Left renal cortex interstitium (tissue), 4 donors: Measurements from ENCODE around the gene WDSUB1. TPM values are rescaled to one million over a fixed set of nuclear protein-coding genes. Genes with fewer than 3 reads are reported as not detected.

Experiments used
- DNase-seq, 4 donors: peaks; one replicate each; pipeline ENCODE4 v3.0.0-alpha.2; 2013; ENCODE audit warnings: low read depth in 4 of 4, low spot score in 2 of 4, missing footprints in 1 of 4
- polyA plus RNA-seq, 4 donors: library from polyadenylated mRNA; unstranded; fragments of 120-200 nt; gene quantifications; one replicate each; pipeline ENCODE4 v1.2.1, GENCODE V29; 2013; ENCODE audit not compliant: insufficient read length in 4 of 4

Gene WDSUB1, protein sequence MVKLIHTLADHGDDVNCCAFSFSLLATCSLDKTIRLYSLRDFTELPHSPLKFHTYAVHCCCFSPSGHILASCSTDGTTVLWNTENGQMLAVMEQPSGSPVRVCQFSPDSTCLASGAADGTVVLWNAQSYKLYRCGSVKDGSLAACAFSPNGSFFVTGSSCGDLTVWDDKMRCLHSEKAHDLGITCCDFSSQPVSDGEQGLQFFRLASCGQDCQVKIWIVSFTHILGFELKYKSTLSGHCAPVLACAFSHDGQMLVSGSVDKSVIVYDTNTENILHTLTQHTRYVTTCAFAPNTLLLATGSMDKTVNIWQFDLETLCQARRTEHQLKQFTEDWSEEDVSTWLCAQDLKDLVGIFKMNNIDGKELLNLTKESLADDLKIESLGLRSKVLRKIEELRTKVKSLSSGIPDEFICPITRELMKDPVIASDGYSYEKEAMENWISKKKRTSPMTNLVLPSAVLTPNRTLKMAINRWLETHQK
- polyA plus RNA-seq, result 10 to 100 TPM; 24.5 to 32.9 (median 29.7) TPM

DNA sequence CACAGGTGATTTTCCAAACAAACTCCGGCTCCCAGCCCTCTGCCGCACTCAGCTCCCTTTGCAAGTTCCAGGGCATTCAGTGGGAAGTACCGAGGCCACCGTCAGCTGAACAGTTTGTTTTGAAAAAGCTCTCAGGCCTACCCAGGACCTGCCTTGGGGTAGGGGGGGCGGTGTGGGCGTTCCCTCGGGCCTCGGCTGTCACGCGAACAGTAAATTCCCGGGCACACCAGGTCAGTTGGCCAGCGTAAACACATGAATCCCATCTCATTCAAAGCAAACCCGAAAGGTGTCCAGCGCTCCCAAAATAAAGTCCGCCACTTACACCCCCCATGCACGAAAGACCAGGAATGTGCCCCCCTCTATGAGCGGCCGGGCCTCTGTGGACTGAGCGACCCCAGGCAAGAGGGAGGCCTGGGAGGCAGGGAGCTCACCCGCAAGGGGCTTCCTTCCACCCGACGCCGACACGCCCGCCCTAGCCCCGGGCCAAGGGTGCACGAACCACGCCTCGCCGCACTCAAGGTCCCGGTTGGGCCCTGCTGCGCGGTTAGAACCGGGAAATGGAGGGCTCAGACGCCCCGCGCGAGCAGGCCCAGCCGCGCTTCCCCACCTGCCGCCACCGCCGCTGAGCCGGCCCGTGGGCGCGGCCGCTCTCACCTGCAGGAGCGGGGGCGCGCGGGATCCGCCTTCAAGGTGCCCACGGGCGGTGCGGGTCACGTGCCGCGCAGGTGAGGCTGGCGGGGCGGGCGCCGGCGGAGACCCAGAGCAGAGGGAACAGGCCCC is at the start of gene WDSUB1:
Gene WDSUB1, minus strand, starts transcription at position 775 of the 780 bp plus-strand sequence. CDS start 3,634 bp downstream, outside the sequence.
- peak; percentile 42 to 56 (median 48) for DNase-seq

DNA sequence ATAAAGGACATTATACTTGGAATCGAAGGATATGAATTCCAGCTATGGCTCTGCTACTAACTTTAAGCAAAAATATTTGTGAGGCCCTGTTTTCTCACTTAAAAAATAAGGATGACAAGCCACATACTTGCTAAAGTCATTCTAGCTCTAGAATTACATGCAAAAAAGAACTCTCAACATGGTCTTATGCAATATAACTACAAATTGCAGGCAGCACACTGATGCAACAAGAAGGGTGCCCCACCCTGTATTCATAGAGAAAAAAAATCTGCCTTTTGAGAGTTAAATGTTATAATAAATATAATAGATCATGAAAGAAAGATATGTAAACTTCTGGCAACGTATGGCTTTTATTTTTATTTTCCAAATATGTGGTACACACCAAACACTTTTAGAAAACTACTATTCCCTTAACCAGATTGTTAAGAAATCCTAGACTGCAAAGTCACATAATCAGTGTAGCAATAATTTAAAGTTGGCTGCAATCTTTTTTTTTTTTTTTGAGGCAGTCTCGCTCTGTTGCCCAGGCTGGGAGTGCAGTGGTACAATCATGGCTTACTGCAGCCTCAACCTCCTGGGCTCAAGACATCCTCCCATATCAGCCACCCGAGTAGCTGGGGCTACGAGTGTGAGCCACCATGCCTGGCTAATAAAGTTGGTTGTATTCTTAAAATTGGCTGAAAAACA is 40.2 kb upstream of the WDSUB1 start:
- DNase-seq, result no peak

DNA sequence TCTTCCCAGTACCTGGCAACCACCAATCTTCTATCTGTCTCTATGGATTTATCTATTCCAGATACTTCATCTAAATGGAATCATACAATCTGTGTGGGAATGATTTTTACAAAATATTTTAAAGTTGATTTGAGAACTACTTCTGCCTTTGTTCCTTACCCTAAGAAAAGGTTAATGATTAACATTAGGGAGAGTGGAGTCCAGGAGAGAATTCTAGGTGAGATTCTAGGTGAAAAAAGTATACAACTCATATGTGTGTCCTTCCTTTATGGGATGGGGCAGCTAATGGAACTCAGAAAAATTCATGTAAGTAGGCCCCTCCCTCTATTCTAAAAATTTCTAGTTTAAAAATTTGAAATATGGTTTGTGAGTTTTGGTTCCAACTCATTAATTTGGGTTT is 35.9 kb upstream of the WDSUB1 start:
- no peak for DNase-seq

DNA sequence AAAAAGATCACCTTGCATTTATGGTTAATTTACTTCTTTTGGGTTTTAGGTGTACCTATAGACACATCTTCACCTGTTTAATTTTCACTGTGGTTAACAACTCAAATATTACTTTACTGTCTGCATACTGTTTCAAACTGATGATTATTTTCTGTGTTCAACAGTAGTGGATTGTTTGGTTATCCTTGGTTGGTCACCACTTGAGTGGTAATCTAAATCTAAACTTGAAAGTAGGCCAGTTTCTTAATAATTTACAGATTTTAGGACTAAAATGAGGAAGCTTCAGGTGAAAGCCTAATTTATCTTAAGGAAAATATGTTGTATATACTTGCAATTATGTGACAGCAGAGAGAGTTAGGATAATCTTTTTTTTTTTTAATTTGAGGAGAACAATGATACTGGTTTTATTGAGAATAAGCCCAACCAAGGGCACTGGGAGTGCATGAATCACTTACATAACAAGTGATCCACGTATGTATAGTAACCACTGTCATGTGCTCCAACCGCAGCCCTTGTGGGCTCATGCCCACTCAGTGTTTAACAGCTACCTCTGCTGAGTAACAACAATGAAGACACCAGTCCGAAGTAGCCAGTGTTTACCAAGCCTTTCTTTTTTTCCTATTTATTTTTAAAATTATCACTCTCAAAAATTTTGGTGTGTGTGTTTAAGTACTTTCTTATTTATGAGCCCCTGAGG is 31.0 kb upstream of the WDSUB1 start:
- no peak for DNase-seq

DNA sequence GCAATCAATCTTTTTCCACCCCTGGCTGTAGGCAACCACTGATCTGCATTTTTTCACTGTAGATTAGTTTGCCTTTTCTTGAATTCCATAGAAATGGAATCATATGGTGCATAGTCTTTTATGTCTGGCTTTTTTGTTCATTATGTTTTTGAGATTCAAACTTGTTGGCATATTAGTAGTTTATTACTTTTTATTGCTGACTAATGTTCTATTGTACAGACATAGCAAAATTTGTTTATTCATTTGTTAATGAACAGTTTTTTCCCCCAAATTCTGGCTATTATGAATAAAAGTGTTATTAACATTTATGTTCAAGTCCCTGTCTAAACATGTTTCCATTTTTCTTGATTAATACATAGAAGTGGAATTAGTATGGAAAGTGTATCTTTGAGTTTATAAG is 21.4 kb upstream of the WDSUB1 start:
- no peak for DNase-seq

DNA sequence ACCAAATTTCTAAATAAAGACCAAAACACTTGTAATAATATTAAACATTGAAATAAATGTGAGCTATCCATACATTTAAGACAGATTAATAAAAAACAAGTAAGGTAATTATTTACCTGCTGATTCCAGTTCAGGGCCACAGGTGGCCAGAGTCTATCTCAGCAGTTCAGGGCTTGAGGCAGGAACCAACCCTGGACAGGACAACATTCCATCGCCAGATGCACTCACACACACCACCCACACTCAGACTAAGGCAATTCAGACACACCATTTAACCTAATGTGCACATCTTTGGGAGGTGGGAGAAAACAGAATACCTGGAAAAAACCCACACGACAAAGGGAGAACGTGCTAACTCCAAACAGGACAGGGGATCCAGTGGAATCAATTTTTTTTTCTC is 14.1 kb upstream of the WDSUB1 start:
- DNase-seq, result no peak

DNA sequence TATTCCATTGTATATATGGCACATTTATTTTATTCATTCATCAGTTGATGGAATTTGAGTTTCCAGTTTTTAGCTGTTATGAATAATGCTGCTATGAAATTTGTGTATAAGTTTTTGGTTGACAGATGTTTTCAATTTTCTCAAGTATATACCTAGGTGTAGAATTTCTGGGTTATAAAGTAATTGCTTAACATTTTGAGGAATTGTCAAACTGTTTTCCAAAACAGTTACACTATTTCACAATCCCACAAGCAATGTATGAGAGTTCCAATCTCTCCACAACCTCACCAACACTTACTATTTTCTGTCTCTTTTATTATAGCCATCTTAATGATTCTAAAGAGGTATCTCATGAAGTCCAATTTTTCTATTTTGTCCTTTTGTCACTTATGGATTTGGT is 12.5 kb upstream of the WDSUB1 start:
- DNase-seq, result no peak

DNA sequence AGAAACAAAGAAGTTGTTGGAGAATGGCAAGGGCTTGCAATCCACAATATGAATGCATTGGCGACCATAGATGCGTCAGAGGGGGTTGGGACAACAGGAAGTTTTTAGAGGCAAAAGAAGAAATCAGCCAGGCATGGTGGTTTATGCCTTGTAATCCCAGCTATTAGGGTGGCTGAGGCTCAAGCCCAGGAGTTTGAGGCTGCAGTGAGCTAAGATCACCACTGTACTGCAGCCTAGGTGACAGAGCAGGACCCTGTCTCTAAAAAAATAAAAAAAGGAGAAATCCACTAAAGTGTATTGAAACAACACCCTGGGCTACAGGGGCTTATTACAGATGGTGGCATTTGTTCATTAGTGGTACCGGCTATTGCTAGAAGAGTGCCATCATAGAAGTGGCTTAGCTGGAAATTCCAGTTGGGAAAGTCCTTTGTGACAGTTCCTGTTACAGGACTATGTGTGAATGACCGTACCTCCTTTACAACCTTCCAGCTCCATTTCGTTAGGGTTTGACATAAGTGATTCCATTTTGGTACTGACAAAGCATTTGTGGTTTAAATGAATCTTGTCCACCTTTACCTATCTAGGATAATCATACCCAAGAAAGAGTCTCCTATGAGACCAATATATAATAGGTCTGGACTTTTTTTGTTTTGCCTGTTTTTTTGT is 10.7 kb upstream of the WDSUB1 start:
- no peak for DNase-seq

DNA sequence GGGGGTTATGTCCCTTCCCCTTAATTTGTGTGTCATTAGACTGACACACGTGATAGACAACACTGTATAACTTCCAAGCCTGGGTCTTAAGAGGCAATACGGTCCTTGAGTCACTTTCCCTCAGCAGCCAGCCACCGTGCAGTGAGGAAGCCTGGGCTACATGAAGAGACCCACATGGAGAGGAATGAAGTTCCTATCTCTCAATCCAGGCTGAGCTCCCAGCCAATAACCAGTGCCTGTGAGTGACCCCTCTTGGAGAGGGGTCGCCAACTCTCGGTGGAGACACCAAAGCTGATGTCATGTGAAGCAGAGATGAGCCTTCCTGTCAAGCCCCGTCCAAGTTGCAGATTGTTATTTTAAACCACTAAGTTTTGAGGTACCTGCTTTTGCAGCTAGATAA is 5.7 kb upstream of the WDSUB1 start:
- DNase-seq, result no peak

DNA sequence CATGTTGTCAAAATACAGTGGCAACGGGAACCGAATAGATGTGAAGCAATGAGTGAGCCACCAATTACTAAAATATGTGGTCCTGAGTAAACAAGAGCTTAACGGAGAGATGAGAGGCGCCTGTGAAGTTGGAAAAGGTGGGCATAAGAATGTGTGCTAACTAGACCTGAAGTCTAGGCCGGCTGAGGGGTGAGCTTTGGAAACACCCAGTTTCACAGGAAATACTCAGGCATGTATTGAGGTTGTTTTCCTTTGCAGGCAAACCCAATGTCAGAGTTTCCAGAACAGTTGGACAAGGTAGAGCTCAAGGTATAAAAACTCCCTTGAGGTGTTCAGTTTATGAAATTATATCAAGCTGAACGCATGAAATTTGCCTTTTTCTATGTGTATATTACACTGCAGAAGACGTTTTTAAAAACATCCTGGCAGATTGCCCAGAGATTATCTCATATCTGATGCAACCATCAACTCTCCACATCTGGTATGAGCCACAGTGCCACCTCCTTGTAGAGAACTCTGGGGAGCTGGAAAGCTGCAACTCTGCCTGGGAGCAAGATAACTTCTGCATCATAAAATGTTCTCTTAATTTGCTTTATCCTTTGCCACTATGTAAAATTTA is 3.9 kb upstream of the WDSUB1 start:
- no peak for DNase-seq

DNA sequence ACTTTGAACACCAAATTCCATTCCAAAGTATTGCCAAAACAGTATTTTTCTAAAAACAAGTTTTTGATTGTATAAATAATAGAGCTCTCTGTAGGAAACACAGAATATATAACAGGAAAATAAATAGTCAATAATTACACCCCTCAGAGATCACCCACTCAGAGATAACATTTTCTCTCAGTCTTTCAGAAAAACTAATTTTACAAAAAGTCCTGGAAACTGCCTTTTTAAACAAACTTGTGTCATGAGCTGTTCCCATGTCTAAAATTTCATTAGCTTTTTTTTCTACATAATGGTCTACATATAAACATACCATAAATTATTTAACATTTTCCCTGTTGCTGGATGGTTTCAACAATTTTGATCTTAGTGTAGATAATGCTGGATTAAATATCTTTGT is 1.2 kb upstream of the WDSUB1 start:
- DNase-seq, result no peak

DNA sequence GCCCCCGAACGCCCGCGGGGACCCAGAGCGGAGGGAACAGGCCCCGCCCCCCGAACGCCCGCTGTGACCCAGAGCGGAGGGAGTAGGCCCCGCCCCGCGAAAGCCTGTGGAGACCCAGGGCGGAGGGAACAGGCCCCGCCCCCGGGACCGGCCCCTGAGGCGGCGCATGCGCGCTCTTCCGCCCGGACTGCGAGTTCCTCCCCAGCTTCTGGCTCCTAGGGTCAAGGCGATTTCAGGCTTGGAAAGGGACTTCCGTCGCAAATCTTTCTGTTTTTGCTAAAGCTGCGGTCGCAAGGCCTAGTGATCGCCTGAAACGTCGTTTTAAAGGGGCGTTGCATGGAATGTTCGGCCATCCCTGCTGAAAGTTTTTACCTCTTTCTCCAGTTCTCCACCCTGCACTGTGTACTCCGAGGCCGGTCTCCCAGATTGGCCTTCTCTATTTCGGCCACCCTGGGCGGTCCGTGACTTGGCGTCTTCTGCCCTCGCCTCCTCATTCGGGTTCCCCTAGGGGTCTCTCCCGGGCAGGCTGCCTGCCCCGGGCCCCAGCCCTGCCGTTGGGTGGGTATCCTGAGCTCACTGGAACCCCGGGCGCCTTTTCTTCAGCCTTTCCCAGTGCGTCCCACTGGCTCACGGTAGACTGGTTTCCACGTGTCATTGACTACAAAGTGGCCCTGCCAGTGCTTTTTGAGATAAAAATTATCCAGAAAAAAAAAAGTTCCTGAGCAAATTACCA is 372 bp upstream of the WDSUB1 start:
- DNase-seq, result peak; percentile 93 to 96 (median 94)

DNA sequence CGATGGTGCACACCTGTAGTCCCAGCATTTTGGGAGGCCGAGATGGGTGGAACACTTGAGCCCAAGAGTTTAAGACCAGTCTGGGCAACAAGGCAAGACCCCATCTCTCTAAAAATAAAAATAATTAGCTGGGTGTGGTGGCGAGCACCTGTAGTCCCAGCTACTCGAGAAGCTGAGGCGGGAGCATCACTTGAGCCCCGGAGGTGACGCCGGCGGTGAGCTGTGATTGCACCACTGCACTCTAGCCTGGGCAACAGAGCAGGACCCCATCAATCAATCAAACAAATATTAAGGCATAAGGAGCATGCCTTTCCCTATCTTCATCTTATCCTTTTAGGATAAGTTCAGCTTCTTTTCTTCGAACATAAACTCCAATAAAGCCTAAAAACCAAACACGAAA is 1.1 kb downstream of the WDSUB1 start:
- DNase-seq, result no peak

DNA sequence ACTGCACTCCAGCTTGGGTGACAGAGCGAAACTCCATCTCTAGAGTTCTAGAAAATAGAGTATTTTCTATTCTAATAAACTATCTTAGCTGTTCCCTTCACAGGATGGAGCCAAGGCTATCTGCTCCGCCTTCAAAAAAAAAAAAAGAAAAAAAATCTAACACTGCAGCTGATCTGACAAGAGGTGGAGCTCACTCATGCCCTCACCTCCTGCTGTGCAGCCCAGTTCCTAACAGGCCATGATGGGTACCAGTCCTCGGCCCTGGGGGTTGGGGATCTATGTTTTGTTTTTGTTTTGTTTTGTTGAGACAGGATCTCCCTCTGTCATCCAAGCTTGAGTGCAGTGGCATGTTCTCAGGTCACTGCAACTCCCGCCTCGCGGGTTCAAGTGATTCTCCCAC is 3.0 kb downstream of the WDSUB1 start:
- DNase-seq, result no peak

DNA sequence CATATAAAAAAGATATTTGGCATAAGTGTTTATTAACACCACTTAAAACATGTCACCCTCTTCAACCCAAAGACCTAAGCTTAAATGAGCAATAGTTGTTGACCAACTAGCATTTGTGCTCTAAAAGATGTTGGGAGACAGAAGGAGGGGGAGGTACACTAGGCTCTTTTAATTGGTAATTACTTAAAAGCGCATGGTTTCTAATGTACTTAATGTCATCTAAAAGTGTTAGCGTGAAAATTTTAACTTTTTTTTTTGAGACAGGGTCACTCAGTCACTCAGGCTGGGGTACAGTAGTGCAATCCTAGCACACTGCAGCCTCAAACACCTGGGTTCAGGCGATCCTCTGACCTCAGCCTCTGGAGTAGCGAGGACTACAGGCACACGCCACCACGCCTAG is 5.5 kb downstream of the WDSUB1 start:
- DNase-seq, result no peak

DNA sequence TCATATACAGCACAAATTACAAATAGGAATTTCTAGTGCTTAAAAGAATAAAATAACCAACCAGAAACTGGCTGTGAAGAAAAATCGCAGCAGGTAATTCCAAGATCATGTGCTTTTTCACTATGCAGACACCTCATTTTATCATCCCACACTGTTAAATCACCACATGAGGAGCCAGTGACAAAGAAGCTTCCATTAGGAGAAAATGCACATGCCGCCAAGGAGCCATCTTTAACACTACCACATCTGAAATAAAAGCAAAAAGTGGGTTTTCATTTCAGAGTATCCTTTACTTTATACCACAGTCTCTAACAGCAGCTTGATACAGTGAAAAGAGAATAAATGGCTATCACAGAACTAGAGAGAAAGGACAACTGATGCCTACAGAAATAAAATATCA is 6.8 kb downstream of the WDSUB1 start:
- DNase-seq, result no peak

DNA sequence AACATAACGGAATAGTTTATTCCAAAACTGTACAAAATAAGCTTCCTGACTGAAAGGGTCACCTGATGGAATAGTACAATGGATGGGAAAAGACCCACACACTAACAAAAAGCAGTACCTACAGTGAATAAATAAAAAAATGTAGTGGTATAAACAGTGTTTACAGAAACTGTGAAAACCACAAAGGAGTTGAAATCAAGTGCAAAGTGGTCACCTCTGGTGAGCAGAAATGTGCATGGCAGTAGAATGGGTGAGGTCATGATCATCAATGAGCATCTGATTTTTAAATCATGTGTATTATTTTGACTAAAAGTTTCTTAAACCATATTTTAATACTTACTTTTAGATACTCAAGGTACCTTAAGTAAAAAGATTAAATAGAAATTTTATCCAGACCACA is 11.4 kb downstream of the WDSUB1 start:
- no peak for DNase-seq

DNA sequence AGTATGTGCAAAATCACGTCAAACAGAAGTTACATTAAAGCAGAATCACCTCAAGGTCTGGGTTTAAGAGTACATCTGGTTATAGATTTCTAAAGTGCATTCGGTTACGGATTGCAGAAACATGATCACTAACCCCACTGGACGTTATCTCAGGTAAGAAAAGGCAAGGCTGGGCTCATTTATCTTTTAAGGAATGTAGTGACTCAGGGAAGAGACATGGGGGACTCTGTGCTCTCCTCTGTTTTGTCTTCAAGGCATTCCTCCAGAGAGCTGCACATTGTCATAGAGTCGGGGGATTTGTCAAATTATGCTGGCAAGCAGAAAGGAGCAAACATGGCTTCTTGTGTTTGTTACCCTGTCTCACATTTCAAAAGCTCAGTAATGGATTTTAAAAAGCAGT is 14.3 kb downstream of the WDSUB1 start:
- no peak for DNase-seq
